Choroid plexus epithelial cell (primary cell): ENCODE data around the gene AHCY.
"Not testable (repeated sequence)": the region's sequence is repeated elsewhere in the genome, so short reads cannot be mapped to it uniquely, and the experiment has no call there.

Experiments used
- DNase-seq: peaks from one replicate; pipeline ENCODE4 v3.0.0-alpha.2; 2010; ENCODE audit warnings: low read depth
- H3K4me3 ChIP-seq: 2 replicates; pipeline ENCODE4 v1.5.1; 2011; ENCODE audit warnings: low read depth, mild to moderate bottlenecking, control low read depth, low read length, moderate library complexity
- CTCF ChIP-seq: conservative IDR thresholded peaks from 2 replicates; pipeline ENCODE4 v1.5.1; 2011; ENCODE audit warnings: low read depth, mild to moderate bottlenecking, control low read depth, inconsistent platforms, low read length, moderate library complexity

Gene AHCY

GRCh38 chr20:34254979-34255378, 48.2 kb downstream of the AHCY start:
- TF ChIP-seq CTCF, result no peak
- no peak for DNase-seq
- no peak overlapping the region for H3K4me3 ChIP-seq

DNA sequence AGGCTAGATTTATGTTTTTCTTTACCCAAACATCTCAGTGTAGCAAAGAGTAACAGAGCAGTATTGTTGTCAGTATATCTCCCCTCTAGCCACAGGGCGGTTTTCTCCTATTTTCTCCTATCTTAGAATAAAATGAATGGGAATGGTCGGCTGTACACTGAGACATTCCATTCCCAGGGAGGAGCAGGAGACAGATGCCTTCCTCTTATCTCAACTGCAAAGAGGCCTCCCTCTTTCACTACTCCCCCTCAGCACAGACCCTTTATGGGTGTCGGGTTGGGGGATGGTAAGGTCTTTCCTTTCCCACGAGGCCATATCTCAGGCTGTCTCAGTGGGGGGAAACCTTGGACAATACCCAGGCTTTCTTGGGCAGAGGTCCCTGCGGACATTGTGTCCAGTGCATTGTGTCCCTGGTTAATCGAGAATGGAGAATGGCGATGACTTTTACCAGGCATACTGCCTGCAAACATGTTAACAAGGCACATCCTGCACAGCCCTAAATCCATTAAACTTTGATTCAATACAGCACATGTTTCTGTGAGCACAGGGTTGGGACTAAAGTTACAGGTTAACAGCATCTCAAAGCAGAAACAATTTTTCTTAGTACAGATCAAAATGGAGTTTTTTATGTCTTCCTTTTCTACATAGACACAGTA, 50.6 kb downstream of the AHCY start:
- H3K4me3 ChIP-seq, DNase-seq: not testable (repeated sequence)

- H3K4me3 ChIP-seq, result no peak overlapping the region
- DNase-seq, result no peak
- no peak for TF ChIP-seq CTCF
These were observed 51.5 kb downstream of the AHCY start for GRCh38 chr20:34251619-34252018.

GRCh38 chr20:34250005-34250404, 53.1 kb downstream of the AHCY start:
- no peak for DNase-seq
- H3K4me3 ChIP-seq, result no peak overlapping the region
- no peak for TF ChIP-seq CTCF

DNA sequence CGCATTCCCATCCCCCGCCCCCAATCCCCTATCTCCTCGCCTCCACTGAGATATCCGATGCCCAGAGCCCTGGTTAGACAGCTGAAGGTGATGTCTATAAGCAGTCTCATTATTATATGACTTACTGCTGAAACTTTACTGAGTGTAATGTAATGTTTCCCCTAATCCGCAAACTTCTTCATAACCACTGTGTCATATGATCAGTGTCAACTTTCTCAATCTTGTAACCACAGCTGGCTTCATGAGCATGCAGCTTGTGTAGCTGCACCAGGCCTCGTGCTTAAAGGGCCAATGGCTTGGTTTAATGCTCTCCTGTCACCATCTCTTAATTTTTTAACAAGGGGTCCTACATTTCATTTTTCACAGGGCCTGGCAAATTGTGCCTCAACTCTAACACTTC, 53.9 kb downstream of the AHCY start:
- peak; percentile 91 for DNase-seq
- H3K4me3 ChIP-seq, result no peak overlapping the region
- TF ChIP-seq CTCF, result no peak

DNA sequence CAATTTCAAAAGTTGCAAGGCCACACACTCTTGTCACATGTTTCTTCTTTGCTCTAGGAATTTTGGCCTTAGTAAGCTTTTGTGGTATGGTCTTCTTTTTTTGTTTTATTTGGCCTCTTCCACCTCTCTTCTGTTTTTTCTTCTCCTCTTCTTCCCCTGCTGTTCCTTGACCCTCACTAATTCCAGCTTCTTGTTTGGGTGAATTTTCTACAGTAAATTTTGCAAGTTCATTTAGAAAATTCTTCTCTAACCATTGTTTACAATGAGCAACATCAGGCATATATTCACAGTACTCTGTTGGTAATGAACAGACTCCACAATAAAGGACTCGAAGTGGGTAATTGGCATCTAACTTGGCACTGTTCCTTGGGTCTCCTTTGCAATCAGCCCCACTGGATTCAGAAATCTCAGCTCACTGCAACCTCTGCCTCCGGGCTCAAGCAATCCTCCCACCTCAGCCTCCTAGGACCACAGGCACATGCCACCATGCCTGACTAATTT, 57.0 kb downstream of the AHCY start:
- peak; percentile 68 for DNase-seq
- no peak for TF ChIP-seq CTCF

DNA sequence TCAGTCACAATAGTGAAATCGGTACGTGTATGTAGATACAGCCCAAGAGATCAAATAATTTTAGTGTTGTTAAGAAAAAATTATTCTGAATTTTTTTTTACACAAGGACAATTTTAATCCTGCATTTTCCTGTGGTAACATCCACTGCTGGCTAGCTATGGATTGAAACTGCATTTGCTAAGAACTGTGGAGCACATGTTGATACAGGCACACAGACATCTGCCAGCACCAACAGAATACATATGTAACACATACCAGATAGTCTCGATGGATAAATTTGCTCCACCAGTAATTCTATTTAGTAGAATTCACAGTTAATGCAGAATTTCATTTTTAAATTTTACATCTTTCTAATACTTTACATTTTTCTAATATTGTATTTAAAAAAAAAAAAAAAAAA, 59.8 kb downstream of the AHCY start:
- H3K4me3 ChIP-seq, result no peak overlapping the region
- no peak for DNase-seq
- no peak for TF ChIP-seq CTCF

More for the DNA sequence above, 57.0 kb downstream of the AHCY start:
- no peak overlapping the region for H3K4me3 ChIP-seq

DNA sequence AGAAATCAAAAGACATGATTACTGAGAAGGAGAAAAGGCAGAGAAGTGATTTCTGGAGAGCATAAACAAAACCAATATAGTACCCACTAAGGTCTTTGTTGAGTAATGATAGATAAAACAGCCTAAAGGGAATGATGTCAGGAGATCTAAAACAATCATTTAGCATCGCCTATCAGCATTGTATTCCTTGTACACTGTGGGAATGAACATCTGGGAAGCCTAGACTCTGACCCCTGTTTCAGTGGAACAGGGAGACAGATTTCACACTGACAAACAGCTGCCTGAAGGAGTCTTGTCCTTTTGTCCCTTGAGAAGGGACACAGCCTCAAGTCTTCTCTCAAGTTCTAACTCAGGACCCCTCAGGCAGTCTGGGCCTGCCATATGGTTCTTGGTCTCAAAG, 60.3 kb downstream of the AHCY start:
- TF ChIP-seq CTCF, result no peak
- DNase-seq, result no peak
- no peak overlapping the region for H3K4me3 ChIP-seq

- not testable (repeated sequence) for H3K4me3 ChIP-seq, DNase-seq
These were observed 61.1 kb downstream of the AHCY start for GRCh38 chr20:34242015-34242414.
